ENCODE results near the gene NSD1. TPM values are rescaled to one million over a fixed set of nuclear protein-coding genes. Genes with fewer than 3 reads are reported as not detected.

Gene NSD1
- total RNA-seq, 1 donor: 53.2 TPM

DNA sequence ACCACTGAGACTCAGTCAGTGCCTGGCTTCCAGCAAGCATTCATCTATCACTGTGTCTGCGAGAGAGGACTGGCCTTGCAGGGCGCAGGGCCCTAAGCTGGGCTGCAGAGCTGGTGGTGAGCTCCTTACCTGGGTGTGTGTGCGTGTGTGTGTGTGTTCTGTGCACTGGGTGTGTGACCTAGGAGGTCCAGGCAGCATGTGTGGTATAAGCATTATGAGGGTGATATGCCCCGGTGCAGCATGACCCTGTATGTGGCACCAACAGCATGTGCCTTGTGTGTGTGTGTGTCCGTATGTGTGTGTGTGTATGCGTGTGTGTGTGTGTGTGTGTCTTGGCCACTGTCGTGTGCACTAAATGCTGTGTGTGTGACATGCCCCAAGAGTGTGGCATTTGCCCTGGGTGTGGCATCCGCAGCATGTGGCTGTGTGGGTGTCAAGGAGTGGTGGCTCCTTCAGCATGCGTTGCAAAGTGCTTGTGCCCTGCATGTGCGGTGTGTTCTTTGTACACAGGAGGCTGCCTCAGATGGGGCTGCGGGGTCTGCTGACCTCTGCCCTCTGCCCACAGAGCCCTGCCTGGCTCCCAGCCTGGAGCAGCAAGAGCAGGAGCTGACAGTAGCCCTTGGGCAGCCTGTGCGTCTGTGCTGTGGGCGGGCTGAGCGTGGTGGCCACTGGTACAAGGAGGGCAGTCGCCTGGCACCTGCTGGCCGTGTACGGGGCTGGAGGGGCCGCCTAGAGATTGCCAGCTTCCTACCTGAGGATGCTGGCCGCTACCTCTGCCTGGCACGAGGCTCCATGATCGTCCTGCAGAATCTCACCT lies 43.5 kb upstream of the NSD1 start:
- H3K36me3 ChIP-seq (ENCODE audit: insufficient read depth, low read length): no peaks in the 10 kb centered on the region
- TF ChIP-seq, protein P1, sequence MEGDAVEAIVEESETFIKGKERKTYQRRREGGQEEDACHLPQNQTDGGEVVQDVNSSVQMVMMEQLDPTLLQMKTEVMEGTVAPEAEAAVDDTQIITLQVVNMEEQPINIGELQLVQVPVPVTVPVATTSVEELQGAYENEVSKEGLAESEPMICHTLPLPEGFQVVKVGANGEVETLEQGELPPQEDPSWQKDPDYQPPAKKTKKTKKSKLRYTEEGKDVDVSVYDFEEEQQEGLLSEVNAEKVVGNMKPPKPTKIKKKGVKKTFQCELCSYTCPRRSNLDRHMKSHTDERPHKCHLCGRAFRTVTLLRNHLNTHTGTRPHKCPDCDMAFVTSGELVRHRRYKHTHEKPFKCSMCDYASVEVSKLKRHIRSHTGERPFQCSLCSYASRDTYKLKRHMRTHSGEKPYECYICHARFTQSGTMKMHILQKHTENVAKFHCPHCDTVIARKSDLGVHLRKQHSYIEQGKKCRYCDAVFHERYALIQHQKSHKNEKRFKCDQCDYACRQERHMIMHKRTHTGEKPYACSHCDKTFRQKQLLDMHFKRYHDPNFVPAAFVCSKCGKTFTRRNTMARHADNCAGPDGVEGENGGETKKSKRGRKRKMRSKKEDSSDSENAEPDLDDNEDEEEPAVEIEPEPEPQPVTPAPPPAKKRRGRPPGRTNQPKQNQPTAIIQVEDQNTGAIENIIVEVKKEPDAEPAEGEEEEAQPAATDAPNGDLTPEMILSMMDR (IDR thresholded peaks at IDR 0.05; ENCODE audit: extremely low read depth, low read depth, low read length): no peak
- DNase-seq (ENCODE audit: insufficient read length, low spot score, missing footprints): peak; percentile 63
- no peaks in the 10 kb centered on the region for H3K9me3 ChIP-seq (ENCODE audit: low read depth, low read length)
- no peaks in the 10 kb centered on the region for H3K79me2 ChIP-seq (ENCODE audit: insufficient read depth, low read length)
- H3K27me3 ChIP-seq (ENCODE audit: insufficient read depth, low read length): peaks cover 16% of the 10 kb centered on the region
- no peak overlapping the region for H2AFZ ChIP-seq (ENCODE audit: low read length)
- no peak overlapping the region for H3K27ac ChIP-seq (ENCODE audit: low read depth, low read length)
- no peaks in the 10 kb centered on the region for H4K20me1 ChIP-seq (ENCODE audit: insufficient read depth, low read length)
- H3K4me3 ChIP-seq (ENCODE audit: insufficient read depth, low read length): no peak overlapping the region
- peaks cover 3% of the 10 kb centered on the region for H3K4me1 ChIP-seq (ENCODE audit: insufficient read depth, low read length)
- no peak overlapping the region for H3K4me2 ChIP-seq (ENCODE audit: insufficient read depth, low read length)

DNA sequence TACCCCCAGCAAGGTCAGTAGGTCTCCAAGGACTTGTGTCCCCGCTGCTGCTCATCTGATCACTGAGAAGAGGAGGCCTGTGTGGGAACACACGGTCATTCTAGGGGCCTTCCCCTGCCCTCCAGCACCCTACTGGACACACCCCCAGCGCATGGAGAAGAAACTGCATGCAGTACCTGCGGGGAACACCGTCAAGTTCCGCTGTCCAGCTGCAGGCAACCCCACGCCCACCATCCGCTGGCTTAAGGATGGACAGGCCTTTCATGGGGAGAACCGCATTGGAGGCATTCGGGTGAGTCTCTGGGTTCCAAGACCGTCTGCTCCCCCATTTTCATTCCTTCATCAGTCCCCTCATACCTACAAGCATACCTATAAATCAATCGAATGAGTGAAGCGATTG lies 42.8 kb upstream of the NSD1 start:
- H2AFZ ChIP-seq (ENCODE audit: low read length): no peak overlapping the region
- H3K9me3 ChIP-seq (ENCODE audit: low read depth, low read length): no peaks in the 10 kb centered on the region
- no peaks in the 10 kb centered on the region for H3K36me3 ChIP-seq (ENCODE audit: insufficient read depth, low read length)
- H3K79me2 ChIP-seq (ENCODE audit: insufficient read depth, low read length): no peaks in the 10 kb centered on the region
- H3K27ac ChIP-seq (ENCODE audit: low read depth, low read length): no peak overlapping the region
- no peak overlapping the region for H3K4me3 ChIP-seq (ENCODE audit: insufficient read depth, low read length)
- no peak for DNase-seq (ENCODE audit: insufficient read length, low spot score, missing footprints)
- no peak overlapping the region for H3K4me2 ChIP-seq (ENCODE audit: insufficient read depth, low read length)
- H3K4me1 ChIP-seq (ENCODE audit: insufficient read depth, low read length): peaks cover 3% of the 10 kb centered on the region
- peaks cover 16% of the 10 kb centered on the region for H3K27me3 ChIP-seq (ENCODE audit: insufficient read depth, low read length)
- no peaks in the 10 kb centered on the region for H4K20me1 ChIP-seq (ENCODE audit: insufficient read depth, low read length)
- TF ChIP-seq, protein P1 (IDR thresholded peaks at IDR 0.05; ENCODE audit: extremely low read depth, low read depth, low read length): no peak

DNA sequence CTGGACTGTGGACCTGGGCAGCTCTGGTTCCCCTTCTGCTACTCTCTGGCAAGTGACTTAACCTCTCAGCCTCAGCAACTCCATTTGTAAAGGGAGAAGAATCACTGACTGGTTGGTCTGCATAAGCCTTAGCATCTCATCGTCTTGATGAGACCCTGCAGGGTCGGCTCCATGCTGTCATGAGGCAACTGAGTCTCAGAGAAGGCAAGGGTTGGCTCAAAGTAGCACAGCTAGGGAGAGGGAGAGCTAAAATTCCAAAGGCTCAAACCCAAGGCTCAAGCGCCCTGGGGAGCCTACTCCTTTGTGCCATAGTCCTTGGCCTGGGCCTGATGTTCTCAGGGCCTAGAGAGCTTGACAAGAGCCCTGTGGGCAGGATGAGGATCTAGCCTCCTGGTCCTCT lies 42.3 kb upstream of the NSD1 start:
- H4K20me1 ChIP-seq (ENCODE audit: insufficient read depth, low read length): no peaks in the 10 kb centered on the region
- H3K4me2 ChIP-seq (ENCODE audit: insufficient read depth, low read length): no peak overlapping the region
- peaks cover 16% of the 10 kb centered on the region for H3K27me3 ChIP-seq (ENCODE audit: insufficient read depth, low read length)
- no peak overlapping the region for H3K27ac ChIP-seq (ENCODE audit: low read depth, low read length)
- H3K4me3 ChIP-seq (ENCODE audit: insufficient read depth, low read length): no peak overlapping the region
- H3K36me3 ChIP-seq (ENCODE audit: insufficient read depth, low read length): no peaks in the 10 kb centered on the region
- peaks cover 3% of the 10 kb centered on the region for H3K4me1 ChIP-seq (ENCODE audit: insufficient read depth, low read length)
- H2AFZ ChIP-seq (ENCODE audit: low read length): no peak overlapping the region
- H3K79me2 ChIP-seq (ENCODE audit: insufficient read depth, low read length): no peaks in the 10 kb centered on the region
- H3K9me3 ChIP-seq (ENCODE audit: low read depth, low read length): no peaks in the 10 kb centered on the region
- TF ChIP-seq, protein P1 (IDR thresholded peaks at IDR 0.05; ENCODE audit: extremely low read depth, low read depth, low read length): no peak
- peak; percentile 74 for DNase-seq (ENCODE audit: insufficient read length, low spot score, missing footprints)

DNA sequence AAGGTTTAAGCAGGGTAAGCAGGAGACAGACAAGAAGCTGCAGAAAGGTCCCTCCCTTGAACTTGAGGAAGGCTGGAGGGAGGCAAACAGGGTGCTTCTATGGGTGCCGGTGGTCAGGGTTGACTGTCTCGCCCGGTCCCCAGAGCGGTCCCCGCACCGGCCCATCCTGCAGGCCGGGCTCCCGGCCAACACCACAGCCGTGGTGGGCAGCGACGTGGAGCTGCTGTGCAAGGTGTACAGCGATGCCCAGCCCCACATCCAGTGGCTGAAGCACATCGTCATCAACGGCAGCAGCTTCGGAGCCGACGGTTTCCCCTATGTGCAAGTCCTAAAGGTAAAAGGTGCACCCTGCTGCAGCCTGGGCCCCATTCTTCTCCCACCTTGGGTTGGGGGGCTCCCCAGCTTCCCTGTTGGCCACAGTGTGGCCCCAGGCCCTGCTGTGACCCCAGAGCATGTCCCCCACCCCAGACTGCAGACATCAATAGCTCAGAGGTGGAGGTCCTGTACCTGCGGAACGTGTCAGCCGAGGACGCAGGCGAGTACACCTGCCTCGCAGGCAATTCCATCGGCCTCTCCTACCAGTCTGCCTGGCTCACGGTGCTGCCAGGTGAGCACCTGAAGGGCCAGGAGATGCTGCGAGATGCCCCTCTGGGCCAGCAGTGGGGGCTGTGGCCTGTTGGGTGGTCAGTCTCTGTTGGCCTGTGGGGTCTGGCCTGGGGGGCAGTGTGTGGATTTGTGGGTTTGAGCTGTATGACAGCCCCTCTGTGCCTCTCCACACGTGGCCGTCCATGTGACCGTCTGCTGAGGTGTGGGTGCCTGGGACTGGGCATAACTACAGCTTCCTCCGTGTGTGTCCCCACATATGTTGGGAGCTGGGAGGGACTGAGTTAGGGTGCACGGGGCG lies 41.1 kb upstream of the NSD1 start:
- H3K4me2 ChIP-seq (ENCODE audit: insufficient read depth, low read length): no peak overlapping the region
- H3K36me3 ChIP-seq (ENCODE audit: insufficient read depth, low read length): no peaks in the 10 kb centered on the region
- H3K4me3 ChIP-seq (ENCODE audit: insufficient read depth, low read length): no peak overlapping the region
- H3K9me3 ChIP-seq (ENCODE audit: low read depth, low read length): no peaks in the 10 kb centered on the region
- TF ChIP-seq, protein P1 (IDR thresholded peaks at IDR 0.05; ENCODE audit: extremely low read depth, low read depth, low read length): no peak
- no peak overlapping the region for H2AFZ ChIP-seq (ENCODE audit: low read length)
- H3K4me1 ChIP-seq (ENCODE audit: insufficient read depth, low read length): no peaks in the 10 kb centered on the region
- no peaks in the 10 kb centered on the region for H3K79me2 ChIP-seq (ENCODE audit: insufficient read depth, low read length)
- no peak overlapping the region for H3K27ac ChIP-seq (ENCODE audit: low read depth, low read length)
- H4K20me1 ChIP-seq (ENCODE audit: insufficient read depth, low read length): no peaks in the 10 kb centered on the region
- peaks cover 10% of the 10 kb centered on the region for H3K27me3 ChIP-seq (ENCODE audit: insufficient read depth, low read length)
- peak; percentile 67 for DNase-seq (ENCODE audit: insufficient read length, low spot score, missing footprints)

All from osteoblast (primary cell).